Trophoblast cell (in vitro differentiated cells and primary cell): ENCODE measurements around the gene NOL6.
"Not testable (repeated sequence)": the region's sequence is repeated elsewhere in the genome, so short reads cannot be mapped to it uniquely, and the experiment has no call there.

Experiments used
- DNase-seq, 2 donors: peaks; one replicate each; pipeline ENCODE4 v3.0.0-alpha.2; 2016
- H2AFZ ChIP-seq: 2 replicates; pipeline ENCODE4 v1.6.1; 2013; ENCODE audit warnings: low read length, moderate library complexity, mild to moderate bottlenecking; ENCODE audit not compliant: insufficient read depth, poor library complexity
- H2AK5ac ChIP-seq: 2 replicates; pipeline ENCODE4 v1.6.1; 2013; ENCODE audit warnings: mild to moderate bottlenecking, low read length
- H2BK120ac ChIP-seq: 2 replicates; pipeline ENCODE4 v1.6.1; 2013; ENCODE audit warnings: low read length, mild to moderate bottlenecking, moderate library complexity; ENCODE audit not compliant: insufficient read depth, poor library complexity
- H2BK12ac ChIP-seq: 2 replicates; pipeline ENCODE4 v1.6.1; 2013; ENCODE audit warnings: mild to moderate bottlenecking, low read length, moderate library complexity
- H2BK5ac ChIP-seq: 2 replicates; pipeline ENCODE4 v1.6.1; 2013; ENCODE audit warnings: low read length, low read depth, moderate library complexity, mild to moderate bottlenecking; ENCODE audit not compliant: poor library complexity
- H3K14ac ChIP-seq: 2 replicates; pipeline ENCODE4 v1.6.1; 2013; ENCODE audit warnings: mild to moderate bottlenecking, low read length
- H3K18ac ChIP-seq: 2 replicates; pipeline ENCODE4 v1.6.1; 2013; ENCODE audit warnings: mild to moderate bottlenecking, low read length
- H3K23ac ChIP-seq: 2 replicates; pipeline ENCODE4 v1.6.1; 2013; ENCODE audit warnings: low read length
- H3K27ac ChIP-seq: 2 replicates; pipeline ENCODE4 v1.5.1; 2013; ENCODE audit warnings: low read depth, mild to moderate bottlenecking, inconsistent platforms, low read length, moderate library complexity
- H3K27me3 ChIP-seq: 2 replicates; pipeline ENCODE4 v1.6.1; 2013; ENCODE audit warnings: inconsistent platforms, mild to moderate bottlenecking, low read length, moderate library complexity; ENCODE audit not compliant: insufficient read depth
- H3K36me3 ChIP-seq, 2 experiments: 1 replicate in 1 of 2; 2 replicates in 1 of 2; pipeline ENCODE4 v1.6.1; 2013; ENCODE audit warnings: low read length in 2 of 2, mild to moderate bottlenecking in 2 of 2, moderate library complexity in 1 of 2; ENCODE audit not compliant: insufficient read depth in 2 of 2, control insufficient read depth in 1 of 2
- H3K4ac ChIP-seq: 2 replicates; pipeline ENCODE4 v1.6.1; 2013; ENCODE audit warnings: low read depth, mild to moderate bottlenecking, low read length, moderate library complexity
- H3K4me1 ChIP-seq, 2 experiments: 1 replicate in 1 of 2; 2 replicates in 1 of 2; pipeline ENCODE4 v1.6.1; 2013; ENCODE audit warnings: low read length in 2 of 2, mild to moderate bottlenecking in 2 of 2, moderate library complexity in 1 of 2; ENCODE audit not compliant: insufficient read depth in 2 of 2, control insufficient read depth in 1 of 2
- H3K4me2 ChIP-seq: 2 replicates; pipeline ENCODE4 v1.6.1; 2013; ENCODE audit warnings: inconsistent platforms, mild to moderate bottlenecking, low read length, moderate library complexity
- H3K4me3 ChIP-seq: 2 replicates; pipeline ENCODE4 v1.5.1; 2013; ENCODE audit warnings: mild to moderate bottlenecking, low read depth, low read length, inconsistent platforms
- H3K79me1 ChIP-seq: one replicate; pipeline ENCODE4 v1.6.1; 2013; ENCODE audit warnings: low read length
- H3K79me2 ChIP-seq: 2 replicates; pipeline ENCODE4 v1.6.1; 2013; ENCODE audit warnings: low read length, mild to moderate bottlenecking; ENCODE audit not compliant: control insufficient read depth, insufficient read depth, poor library complexity
- H3K9ac ChIP-seq: 2 replicates; pipeline ENCODE4 v1.6.1; 2013; ENCODE audit warnings: mild to moderate bottlenecking, low read length
- H3K9me3 ChIP-seq: 2 replicates; pipeline ENCODE4 v1.6.1; 2013; ENCODE audit warnings: low read depth, mild to moderate bottlenecking, control low read depth, inconsistent platforms, low read length; ENCODE audit not compliant: insufficient read depth
- H4K12ac ChIP-seq: 2 replicates; pipeline ENCODE4 v1.6.1; 2013; ENCODE audit warnings: low read depth, mild to moderate bottlenecking, low read length, moderate library complexity
- H4K8ac ChIP-seq: 2 replicates; pipeline ENCODE4 v1.6.1; 2013; ENCODE audit warnings: low read depth, mild to moderate bottlenecking, low read length, moderate library complexity
- H4K91ac ChIP-seq: one replicate; pipeline ENCODE4 v1.6.1; 2013; ENCODE audit warnings: low read depth, mild to moderate bottlenecking, low read length, moderate library complexity
- WGBS: extraction: QIAGEN DNeasy Blood & Tissue Kit; methylation state at CpG from one replicate; pipeline ENCODE4 v1.1.7; 2013; ENCODE audit warnings: missing lambda C conversion rate; ENCODE audit not compliant: insufficient read length, insufficient coverage; ENCODE audit errors: extremely low coverage; 5-methylcytosine and 5-hydroxymethylcytosine counted together

The NOL6 gene

DNA sequence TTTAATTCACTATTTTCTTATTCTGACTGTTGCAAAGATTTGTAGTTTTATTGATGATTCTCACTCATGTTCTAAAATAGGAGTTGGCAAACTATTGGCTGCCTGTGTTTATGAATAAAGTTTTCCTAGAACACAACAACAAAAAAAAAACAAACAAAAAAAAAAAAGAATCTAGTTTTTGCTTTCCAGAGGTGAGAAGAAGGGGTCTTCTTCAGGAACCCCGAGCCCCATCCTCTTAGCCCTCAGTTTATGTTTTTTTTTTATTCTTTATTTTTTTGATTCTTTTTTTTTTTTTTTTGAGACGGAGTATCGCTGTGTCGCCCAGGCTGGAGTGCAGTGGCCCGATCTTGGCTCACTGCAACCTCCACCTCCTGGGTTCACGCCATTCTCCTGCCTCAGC lies 49.2 kb downstream of the NOL6 start:
- H3K79me1 ChIP-seq, H3K18ac ChIP-seq, H3K4me3 ChIP-seq, H3K23ac ChIP-seq, H3K27ac ChIP-seq, H3K9ac ChIP-seq, H3K4ac ChIP-seq, H4K8ac ChIP-seq, H3K9me3 ChIP-seq, H3K79me2 ChIP-seq, H3K4me1 ChIP-seq, H2AFZ ChIP-seq, H3K27me3 ChIP-seq, H3K36me3 ChIP-seq, DNase-seq, H4K12ac ChIP-seq, H3K4me2 ChIP-seq, H2AK5ac ChIP-seq, H2BK120ac ChIP-seq, H3K14ac ChIP-seq, H2BK12ac ChIP-seq, H2BK5ac ChIP-seq, H4K91ac ChIP-seq: not testable (repeated sequence)
- WGBS, result no CpG with 5 or more reads among the region's 6 CpGs

DNA sequence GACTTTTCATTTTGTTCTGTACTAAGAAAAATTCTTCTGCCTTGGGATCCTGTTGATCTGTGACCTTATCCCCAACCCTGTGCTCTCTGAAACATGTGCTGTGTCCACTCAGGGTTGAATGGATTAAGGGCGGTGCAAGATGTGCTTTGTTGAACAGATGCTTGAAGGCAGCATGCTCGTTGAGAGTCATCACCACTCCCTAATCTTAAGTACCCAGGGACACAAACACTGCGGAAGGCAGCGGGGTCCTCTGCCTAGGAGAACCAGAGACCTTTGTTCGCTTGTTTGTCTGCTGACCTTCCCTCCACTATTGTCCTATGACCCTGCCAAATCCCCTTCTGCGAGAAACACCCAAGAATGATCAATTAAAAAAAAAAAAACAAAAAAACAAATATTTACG lies 49.7 kb downstream of the NOL6 start:
- no CpG with 5 or more reads among the region's 7 CpGs for WGBS
- H4K91ac ChIP-seq, H3K4me2 ChIP-seq, H3K79me2 ChIP-seq, H3K23ac ChIP-seq, H3K9me3 ChIP-seq, H3K9ac ChIP-seq, H3K4me1 ChIP-seq, H3K27me3 ChIP-seq, H4K12ac ChIP-seq, DNase-seq, H3K36me3 ChIP-seq, H2BK5ac ChIP-seq, H4K8ac ChIP-seq, H2BK120ac ChIP-seq, H3K79me1 ChIP-seq, H2AK5ac ChIP-seq, H3K18ac ChIP-seq, H2BK12ac ChIP-seq, H3K27ac ChIP-seq, H3K4ac ChIP-seq, H3K4me3 ChIP-seq, H3K14ac ChIP-seq, H2AFZ ChIP-seq: not testable (repeated sequence)

DNA sequence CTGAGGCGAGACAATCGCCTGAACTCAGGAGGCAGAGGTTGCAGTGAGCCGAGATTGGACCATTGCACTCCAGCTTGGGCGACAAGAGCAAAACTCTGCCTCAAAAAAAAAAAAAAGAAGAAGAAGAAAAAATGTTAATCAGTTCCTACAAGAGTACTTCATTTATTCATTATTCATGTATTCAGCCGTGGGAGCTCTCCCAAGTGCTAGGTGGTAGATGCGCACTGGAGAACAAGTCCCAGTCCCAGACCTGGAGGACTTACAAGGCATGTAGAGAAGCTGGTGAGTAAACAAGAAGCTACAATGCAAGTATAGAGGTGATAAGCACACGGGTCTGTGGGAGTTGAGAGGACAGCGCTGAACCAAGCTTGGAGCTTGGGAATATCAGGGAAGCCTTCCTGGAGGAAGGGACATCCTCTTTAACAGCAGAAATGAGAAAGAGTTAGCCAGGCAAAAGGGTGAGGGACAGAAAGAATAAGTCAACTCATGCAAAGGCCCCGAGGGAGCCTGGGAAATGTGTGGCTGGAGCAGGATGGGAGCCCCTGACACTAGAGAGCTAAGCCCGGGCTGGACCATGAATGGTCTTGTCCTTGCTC lies 53.9 kb downstream of the NOL6 start:
- Histone ChIP-seq H3K27me3 (no peaks in the 10 kb centered on the region), H4K8ac (no peak overlapping the region), H3K27ac (no peak overlapping the region), H2BK5ac (no peak overlapping the region), H4K12ac (no peak overlapping the region), H3K18ac (no peak overlapping the region), H2AFZ (no peak overlapping the region), H2BK120ac (no peak overlapping the region), H3K23ac (no peak overlapping the region), H3K79me2 (no peaks in the 10 kb centered on the region), H3K4ac (no peak overlapping the region), H3K4me2 (no peak overlapping the region), H3K79me1 (no peaks in the 10 kb centered on the region), H3K9ac (no peak overlapping the region), H3K14ac (no peak overlapping the region), H3K9me3 (no peaks in the 10 kb centered on the region), H3K4me1 (no peaks in the 10 kb centered on the region), H3K36me3 (no peaks in the 10 kb centered on the region), H4K91ac (no peak overlapping the region), H2AK5ac (no peak overlapping the region), H3K4me3 (no peak overlapping the region), H2BK12ac (no peak overlapping the region)
- DNase-seq, result no peak
- WGBS, result no CpG with 5 or more reads among the region's 10 CpGs

DNA sequence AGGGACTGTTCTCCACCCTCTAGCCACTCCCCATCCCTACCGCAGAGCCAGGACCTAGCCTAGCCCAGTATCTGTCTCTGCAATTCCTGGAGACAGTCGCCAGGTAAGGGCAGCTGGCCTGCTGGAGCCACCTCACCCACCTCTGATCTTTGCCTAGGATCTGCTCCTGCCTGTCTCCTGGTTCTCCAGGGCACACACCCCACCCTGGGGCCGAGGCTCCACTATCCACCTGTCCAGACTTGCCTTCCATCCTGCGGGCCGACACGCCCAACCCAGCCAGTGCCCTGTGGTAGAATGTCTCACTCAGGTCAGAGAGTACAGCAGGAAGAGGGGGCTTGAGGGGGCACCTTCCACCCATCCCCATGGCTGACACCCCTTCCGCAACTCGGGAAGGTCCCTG lies 55.6 kb downstream of the NOL6 start:
- Histone ChIP-seq H3K9ac (no peak overlapping the region), H3K4me1 (no peaks in the 10 kb centered on the region), H3K4me3 (peak overlapping the region; percentile 14), H3K79me1 (no peaks in the 10 kb centered on the region), H3K9me3 (no peaks in the 10 kb centered on the region), H2AFZ (no peak overlapping the region), H3K27me3 (no peaks in the 10 kb centered on the region), H3K23ac (no peak overlapping the region), H3K18ac (no peak overlapping the region), H3K14ac (no peak overlapping the region), H3K4ac (no peak overlapping the region), H4K12ac (no peak overlapping the region), H3K79me2 (no peaks in the 10 kb centered on the region), H3K36me3 (no peaks in the 10 kb centered on the region), H2BK12ac (no peak overlapping the region), H3K4me2 (no peak overlapping the region), H2BK5ac (no peak overlapping the region), H2BK120ac (no peak overlapping the region), H3K27ac (no peak overlapping the region), H2AK5ac (no peak overlapping the region), H4K91ac (no peak overlapping the region), H4K8ac (no peak overlapping the region)
- DNase-seq, result peak; percentile 26 to 62
- WGBS, result no CpG with 5 or more reads among the region's 8 CpGs
